Esophagus muscularis mucosa (tissue), 4 donors: ENCODE measurements around the gene ZSCAN21. TPM values are rescaled to one million over a fixed set of nuclear protein-coding genes. Genes with fewer than 3 reads are reported as not detected.

Experiments used
- DNase-seq: peaks from one replicate; pipeline ENCODE4 v3.0.0-alpha.2; 2017; ENCODE audit errors: extremely low spot score
- H3K27ac ChIP-seq, 4 donors: fragments of 200-600 bp; sonication (generic); replicated peaks in 1 of 4; 1 replicate in 3 of 4; 2 replicates in 1 of 4; pipeline ENCODE4 v1.5.1; 2016 to 2019; ENCODE audit warnings: mild to moderate bottlenecking in 1 of 4
- H3K27me3 ChIP-seq, 4 donors: fragments of 200-600 bp; sonication (generic); one replicate each; pipeline versions ENCODE4 v1.5.1 to v1.6.0; 2016 to 2019
- H3K36me3 ChIP-seq, 4 donors: fragments of 200-600 bp; sonication (generic); one replicate each; pipeline ENCODE4 v1.5.1; 2016 to 2019
- H3K4me1 ChIP-seq, 4 donors: fragments of 200-600 bp; sonication (generic); one replicate each; pipeline ENCODE4 v1.5.1; 2016 to 2019
- H3K4me3 ChIP-seq, 4 donors: fragments of 200-600 bp; sonication (generic); 1 replicate in 2 of 4; 2 replicates in 2 of 4; pipeline ENCODE4 v1.5.1; 2016 to 2019; ENCODE audit warnings: mild to moderate bottlenecking in 4 of 4, moderate library complexity in 1 of 4
- H3K9me3 ChIP-seq, 4 donors: fragments of 200-600 bp; sonication (generic); 1 replicate in 3 of 4; 2 replicates in 1 of 4; pipeline ENCODE4 v1.5.1; 2016 to 2019
- CTCF ChIP-seq, 3 experiments: fragments of 200-600 bp in 2 of 3; fragments of 450-650 bp in 1 of 3; sonication (generic) in 2 of 3; IDR thresholded peaks; one replicate each; pipeline ENCODE4 v1.5.1; 2017 to 2019; ENCODE audit warnings: antibody characterized with exemption in 3 of 3, mild to moderate bottlenecking in 2 of 3, moderate library complexity in 1 of 3
- EP300 ChIP-seq: sonication (generic); formaldehyde crosslinking; IDR thresholded peaks from one replicate; pipeline ENCODE4 v1.6.1; 2017; ENCODE audit warnings: antibody characterized with exemption
- POLR2A ChIP-seq: fragments of 450-650 bp; IDR thresholded peaks from one replicate; pipeline ENCODE4 v1.6.1; 2017; ENCODE audit warnings: antibody characterized with exemption, moderate library complexity, mild to moderate bottlenecking, low read depth
- POLR2AphosphoS5 ChIP-seq, 2 donors: sonication (generic); formaldehyde crosslinking; IDR thresholded peaks; one replicate each; pipeline ENCODE4 v1.6.1; 2017; ENCODE audit warnings: antibody characterized with exemption in 2 of 2
- WGBS: methylation state at CpG from one replicate; pipeline ENCODE4 v1.1.5; 2018; 5-methylcytosine and 5-hydroxymethylcytosine counted together
- intact Hi-C: fragments of 100-400 bp; cut with DNase I; formaldehyde crosslinking; loops from one replicate; pipeline ENCODE4 v1.15.1; 2023
- total RNA-seq, 4 donors: library from RNA; depleted of rRNA; stranded (reverse); fragments of >200 nt; gene quantifications; one replicate each; pipeline versions ENCODE4 v1.1.0 to v1.2.1, GENCODE V29; 2016

ZSCAN21 gene
- total RNA-seq, 4 donors from 2014 or later: 12.9 to 18.4 (median 16.1) TPM

- WGBS: 71% methylated on average over 8 of the region's 8 CpGs
- no peak for DNase-seq
- no peak overlapping the region for H3K27ac ChIP-seq
- H3K9me3 ChIP-seq: no peaks in the 10 kb centered on the region
- intact Hi-C loops: no loop called here
- H3K4me3 ChIP-seq: no peak overlapping the region
- no peaks in the 10 kb centered on the region for H3K4me1 ChIP-seq
- TF ChIP-seq POLR2AphosphoS5 (IDR thresholded peaks at IDR 0.05): no peak
- no peak for TF ChIP-seq POLR2A
- TF ChIP-seq CTCF (IDR thresholded peaks at IDR 0.05): no peak
- TF ChIP-seq EP300: no peak
- H3K36me3 ChIP-seq: peaks cover 50 to 86% (median 60%) of the 10 kb centered on the region in 4 donors
- H3K27me3 ChIP-seq: no peaks in the 10 kb centered on the region
Observed at GRCh38 chr7:100034871-100035510, 14.6 kb upstream of the ZSCAN21 start.

GRCh38 chr7:100035876-100036275, 13.7 kb upstream of the ZSCAN21 start:
- DNase-seq: no peak
- Histone ChIP-seq H3K9me3 (no peaks in the 10 kb centered on the region), H3K27me3 (no peaks in the 10 kb centered on the region), H3K36me3 (peaks cover 42 to 78% (median 52%) of the 10 kb centered on the region in 4 donors), H3K4me1 (no peaks in the 10 kb centered on the region), H3K4me3 (no peak overlapping the region), H3K27ac (no peak overlapping the region)
- 87% methylated on average over 6 of the region's 6 CpGs for WGBS
- TF ChIP-seq POLR2AphosphoS5 (IDR thresholded peaks at IDR 0.05): no peak
- TF ChIP-seq POLR2A: no peak
- no peak for TF ChIP-seq CTCF (IDR thresholded peaks at IDR 0.05)
- TF ChIP-seq EP300: no peak
- intact Hi-C loops: no loop called here

GRCh38 chr7:100038326-100038725, 11.2 kb upstream of the ZSCAN21 start:
- no peak for DNase-seq
- Histone ChIP-seq H3K36me3 (peaks cover 25 to 53% (median 28%) of the 10 kb centered on the region in 4 donors), H3K9me3 (no peaks in the 10 kb centered on the region), H3K4me3 (no peak overlapping the region), H3K4me1 (no peaks in the 10 kb centered on the region), H3K27ac (no peak overlapping the region), H3K27me3 (no peaks in the 10 kb centered on the region)
- WGBS: 89% methylated on average over 7 of the region's 7 CpGs
- intact Hi-C loops: no loop called here
- TF ChIP-seq POLR2AphosphoS5 (IDR thresholded peaks at IDR 0.05) (no peak), POLR2A (no peak), EP300 (no peak), CTCF (IDR thresholded peaks at IDR 0.05) (no peak)

- no peaks in the 10 kb centered on the region for H3K4me1 ChIP-seq
- DNase-seq: no peak
- H3K36me3 ChIP-seq: peaks cover 3 to 31% (median 6%) of the 10 kb centered on the region in 4 donors
- no peak overlapping the region for H3K4me3 ChIP-seq
- no peaks in the 10 kb centered on the region for H3K9me3 ChIP-seq
- H3K27ac ChIP-seq: no peak overlapping the region
- no peak for TF ChIP-seq CTCF (IDR thresholded peaks at IDR 0.05)
- TF ChIP-seq POLR2AphosphoS5 (IDR thresholded peaks at IDR 0.05): no peak
- TF ChIP-seq EP300: no peak
- TF ChIP-seq POLR2A: no peak
- H3K27me3 ChIP-seq: no peaks in the 10 kb centered on the region
- WGBS: 65% methylated on average over 7 of the region's 7 CpGs
- intact Hi-C loops: no loop called here
Observed at GRCh38 chr7:100040575-100040974, 9.0 kb upstream of the ZSCAN21 start.

DNA sequence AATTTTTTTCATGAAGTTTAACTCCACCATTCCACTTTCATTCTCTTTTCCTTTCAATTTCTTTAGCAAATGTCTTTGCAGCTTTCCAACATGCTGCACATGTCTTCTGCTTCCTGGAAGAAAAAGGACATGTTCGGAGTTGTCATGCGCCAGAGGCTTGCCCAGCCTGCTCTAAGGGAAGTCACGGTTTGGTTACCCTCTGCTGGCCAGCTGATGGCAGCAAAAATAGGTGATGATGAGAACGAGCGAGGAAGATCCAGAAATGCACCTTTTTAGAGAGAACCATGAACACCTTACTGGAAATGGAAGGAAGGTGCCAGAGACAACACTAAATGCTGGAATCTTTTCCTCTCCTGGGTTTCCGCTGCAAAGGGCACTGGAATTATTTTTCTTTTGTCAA, 4.9 kb upstream of the ZSCAN21 start:
- TF ChIP-seq CTCF (IDR thresholded peaks at IDR 0.05) (no peak), POLR2A (no peak), POLR2AphosphoS5 (IDR thresholded peaks at IDR 0.05) (no peak)
- H3K4me3 ChIP-seq: no peak overlapping the region
- H3K4me1 ChIP-seq: peaks cover 0 to 6% (median 4%) of the 10 kb centered on the region in 4 donors
- peaks cover 0 to 2% (median 0%) of the 10 kb centered on the region in 4 donors for H3K36me3 ChIP-seq
- 69% methylated on average over 6 of the region's 6 CpGs for WGBS
- H3K9me3 ChIP-seq: no peaks in the 10 kb centered on the region
- no peaks in the 10 kb centered on the region for H3K27me3 ChIP-seq
- H3K27ac ChIP-seq: no peak overlapping the region
- intact Hi-C loops: loop anchor here (5.0 kb wide), 1 partner anchor 47 kb away; no protein-coding TSS in a partner anchor
- no peak for DNase-seq
